NCI-H187 (cell line): ENCODE data around the gene ALDH1A3.

Experiments
- DNase-seq, 2 experiments: peaks; one replicate each; lab custom pipeline; 2025; lab: John Stamatoyannopoulos, UW

The ALDH1A3 gene

DNA sequence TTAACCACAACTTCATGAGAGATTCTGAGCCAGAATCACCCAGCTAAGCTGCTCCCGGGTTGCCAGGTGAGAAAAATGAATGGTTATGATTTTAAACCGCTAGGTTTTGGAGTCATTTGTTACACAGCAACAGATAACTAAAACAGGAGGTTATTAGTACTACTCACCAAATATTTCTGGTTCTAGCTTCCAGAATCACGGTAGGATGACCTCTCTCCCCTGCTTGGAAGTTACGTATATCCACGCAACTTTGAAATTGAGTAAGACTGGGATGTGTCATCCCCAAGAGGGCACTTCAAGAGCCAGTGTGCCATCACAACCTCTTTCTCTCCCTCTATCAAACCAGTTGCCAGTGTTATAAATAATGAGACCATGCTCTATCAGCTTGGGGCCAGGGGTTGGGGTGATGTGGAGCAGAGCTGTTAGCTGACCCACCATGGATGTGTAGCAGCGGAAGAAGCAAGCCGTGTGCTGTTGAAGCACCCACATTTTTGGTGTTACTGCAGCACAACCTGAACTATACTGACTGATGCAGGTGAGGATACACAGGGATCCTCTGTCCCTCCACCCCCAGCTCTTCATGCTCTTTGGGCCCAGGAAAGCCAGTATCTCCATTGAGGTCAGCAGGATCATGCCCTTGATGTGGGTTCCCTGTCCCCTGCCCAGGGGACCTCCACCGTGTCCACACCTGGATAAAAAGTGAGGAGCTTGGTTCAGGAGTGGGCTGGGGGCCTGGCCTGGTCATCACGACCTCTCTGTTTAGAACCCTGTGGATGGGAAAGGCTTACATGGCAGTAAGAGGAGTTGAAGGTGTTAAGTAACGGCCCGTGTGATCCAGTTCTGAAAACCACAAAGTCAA, 19.4 kb upstream of the ALDH1A3 start:
- DNase-seq: no peak

GRCh38 chr15:100860829-100861510, 18.7 kb upstream of the ALDH1A3 start:
- no peak for DNase-seq

GRCh38 chr15:100861511-100861991, 18.1 kb upstream of the ALDH1A3 start:
- DNase-seq: no peak

DNA sequence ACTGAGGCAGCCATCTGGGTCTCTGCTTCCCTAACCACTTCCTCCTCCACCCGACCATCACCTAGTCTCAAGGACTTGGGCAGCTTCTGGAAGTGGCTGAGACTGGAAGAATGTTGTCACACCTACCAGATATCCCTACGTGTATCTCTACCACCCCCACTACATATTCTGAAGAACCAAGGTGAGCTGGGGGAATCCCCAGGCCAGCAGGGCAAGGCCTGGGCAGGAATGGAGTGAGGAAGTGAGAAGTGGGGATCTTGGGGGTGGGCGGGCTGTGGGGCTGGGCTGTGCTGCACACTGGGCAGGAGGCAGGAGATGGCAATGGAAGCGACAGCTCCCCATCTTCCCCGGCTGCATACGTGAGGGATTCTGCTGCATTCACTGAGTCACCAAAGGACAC, 17.5 kb upstream of the ALDH1A3 start:
- DNase-seq: no peak

DNA sequence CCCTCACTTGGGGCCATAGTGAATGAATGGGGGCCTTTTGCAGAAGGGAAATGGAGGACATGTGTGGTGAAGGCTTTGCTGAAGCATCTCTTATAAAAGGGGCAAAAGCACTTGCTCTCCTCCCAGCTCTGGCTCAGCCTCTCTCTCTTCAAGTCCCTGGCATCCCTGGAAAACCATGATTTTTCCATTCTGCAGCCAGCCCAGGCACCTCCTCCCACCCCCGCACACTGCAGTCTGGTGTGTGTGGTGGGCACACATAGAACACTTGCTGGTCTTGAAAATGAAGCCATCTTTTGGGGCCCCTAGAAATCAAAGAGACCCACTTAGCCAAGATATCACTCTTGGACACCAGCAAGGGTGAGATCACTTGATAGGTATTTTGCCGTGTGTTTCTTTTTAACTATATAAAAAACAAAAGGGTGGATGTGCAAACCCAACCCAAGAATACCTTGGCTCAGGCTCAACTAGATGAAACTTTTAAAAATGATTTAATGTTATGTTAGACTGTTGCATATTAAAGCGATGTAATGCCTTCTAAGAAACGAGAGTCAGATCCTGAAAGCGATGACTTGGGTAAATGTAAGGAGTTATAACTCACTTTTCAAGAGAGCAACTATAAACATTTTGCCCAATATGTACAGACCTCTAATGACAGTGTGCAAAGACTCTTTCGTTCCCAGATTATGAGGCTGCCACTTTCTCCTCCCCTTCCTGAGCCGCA, 16.4 kb upstream of the ALDH1A3 start:
- DNase-seq: no peak

DNA sequence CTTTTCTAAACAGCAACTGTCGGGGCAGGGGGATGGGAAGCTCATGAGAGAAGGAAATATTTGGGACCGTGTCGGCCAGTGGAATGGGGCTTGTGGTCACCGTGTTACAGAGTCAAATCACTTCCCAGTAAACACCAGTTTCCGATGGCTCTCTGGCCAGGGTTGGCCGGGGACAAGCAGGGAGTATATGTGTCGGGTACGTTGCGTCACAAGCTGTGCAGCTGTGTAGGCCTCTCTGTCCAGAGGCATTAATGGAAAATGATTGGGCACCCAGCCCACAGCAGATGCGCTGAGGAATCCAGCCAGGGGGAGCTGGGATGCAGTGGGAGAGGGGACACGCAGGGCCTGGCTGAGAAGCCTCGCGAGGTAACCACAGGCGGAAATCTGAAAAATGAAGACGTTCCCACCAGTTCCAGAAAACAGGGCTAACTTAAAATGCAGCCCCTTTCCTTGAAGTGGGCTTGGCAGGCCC, 15.8 kb upstream of the ALDH1A3 start:
- DNase-seq: no peak

DNA sequence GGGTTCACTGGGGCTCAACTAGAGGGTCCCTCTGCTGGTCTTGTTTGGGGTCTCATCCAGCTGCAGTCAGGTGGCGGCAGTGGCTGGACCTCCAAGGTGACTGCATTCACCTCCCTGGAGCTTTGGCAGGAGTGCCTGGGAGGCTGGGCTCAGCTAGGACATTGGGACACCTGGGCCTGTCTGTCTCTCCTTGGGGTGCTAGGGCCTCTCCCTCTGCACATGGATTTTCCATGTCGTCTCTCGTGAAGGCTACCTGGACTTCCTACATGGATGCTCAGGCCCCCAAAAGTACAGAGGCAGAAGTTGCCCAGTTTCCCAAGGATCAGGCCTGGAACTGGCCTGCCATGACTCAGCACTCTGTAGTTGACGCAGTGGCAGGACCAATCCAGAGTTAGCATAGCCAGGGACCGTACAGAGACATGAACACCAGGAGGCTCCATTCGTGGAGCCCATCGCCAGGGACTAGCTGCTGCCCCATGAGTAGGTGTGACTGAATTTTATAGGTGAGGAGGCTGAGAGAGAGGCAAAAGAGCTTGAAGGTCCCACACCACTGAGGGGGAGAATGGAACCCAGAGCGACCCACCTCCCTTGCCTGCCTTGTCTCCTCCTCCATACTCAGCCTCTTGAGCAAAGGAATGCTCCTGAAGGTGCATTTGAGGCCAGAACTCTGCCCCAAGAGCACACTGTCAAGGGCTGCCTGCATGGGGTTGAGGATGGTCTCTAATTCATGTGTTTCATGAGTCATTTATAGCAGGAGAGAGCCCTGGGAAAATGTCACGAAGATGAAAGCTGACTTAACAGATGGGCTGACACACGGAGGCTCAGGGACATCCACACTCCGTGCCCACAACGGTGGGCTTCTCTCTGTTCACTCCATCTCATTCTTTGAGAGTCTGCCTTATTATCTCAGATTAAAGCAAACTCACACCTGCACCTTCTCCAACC, 13.0 kb upstream of the ALDH1A3 start:
- DNase-seq: no peak

DNA sequence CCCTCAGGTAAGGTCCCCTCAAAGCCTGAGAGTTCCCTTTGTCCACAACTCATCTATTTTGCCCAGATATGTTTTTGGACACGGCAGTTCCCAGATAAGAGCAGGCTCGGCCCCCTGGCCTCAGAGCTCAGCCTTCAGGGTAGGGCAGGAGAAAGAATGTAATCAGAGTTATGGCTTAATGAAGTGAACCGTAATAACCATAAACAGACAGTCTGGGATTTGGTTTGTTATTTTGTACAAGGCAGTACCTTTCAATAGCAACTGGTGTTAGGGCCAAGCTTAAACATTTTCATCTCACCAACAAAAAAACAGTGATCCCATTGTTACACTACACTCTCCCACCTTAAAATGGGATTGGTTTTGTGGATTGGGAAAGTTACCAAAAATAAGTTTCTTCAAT, 12.2 kb upstream of the ALDH1A3 start:
- no peak for DNase-seq

DNA sequence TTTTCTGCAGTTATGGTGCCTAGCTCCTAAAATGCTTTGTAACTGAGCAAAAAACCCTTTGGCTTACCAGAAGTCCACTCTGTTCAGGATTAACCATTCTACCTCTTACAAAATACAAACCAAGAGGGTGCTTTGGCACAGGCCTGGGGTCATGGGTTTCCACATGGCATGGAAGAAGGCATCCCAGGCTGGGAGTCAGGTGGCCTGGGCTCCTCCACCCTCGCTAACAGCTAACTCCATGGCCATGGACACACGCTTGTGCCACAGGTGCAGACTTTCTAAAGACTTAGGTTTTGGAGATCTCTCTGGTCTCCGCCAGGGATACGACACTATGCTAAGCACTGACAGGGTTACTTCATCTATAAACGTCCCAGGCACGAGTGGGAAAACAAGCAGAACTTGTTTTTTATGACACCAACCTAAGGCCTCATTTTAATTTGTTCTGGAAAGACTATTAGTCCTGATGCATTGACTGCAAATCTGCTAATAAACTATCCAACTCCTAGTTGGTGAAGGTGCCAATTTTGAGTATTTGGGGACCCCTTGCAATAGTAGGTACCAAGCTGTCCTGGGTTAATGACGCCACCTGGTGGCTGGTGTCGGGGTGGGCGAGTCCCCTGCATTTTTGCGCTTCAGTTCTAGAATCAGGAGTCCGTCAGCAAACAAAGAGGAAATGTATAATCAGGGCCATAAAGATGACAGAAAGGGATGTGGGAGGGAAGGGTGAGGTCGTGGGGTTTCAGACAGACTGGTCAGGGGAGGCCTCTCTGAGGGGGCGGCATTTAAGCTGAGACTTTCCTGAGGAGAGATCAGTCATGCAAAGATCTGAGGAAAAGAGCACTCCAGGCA, 10.3 kb upstream of the ALDH1A3 start:
- DNase-seq: no peak

DNA sequence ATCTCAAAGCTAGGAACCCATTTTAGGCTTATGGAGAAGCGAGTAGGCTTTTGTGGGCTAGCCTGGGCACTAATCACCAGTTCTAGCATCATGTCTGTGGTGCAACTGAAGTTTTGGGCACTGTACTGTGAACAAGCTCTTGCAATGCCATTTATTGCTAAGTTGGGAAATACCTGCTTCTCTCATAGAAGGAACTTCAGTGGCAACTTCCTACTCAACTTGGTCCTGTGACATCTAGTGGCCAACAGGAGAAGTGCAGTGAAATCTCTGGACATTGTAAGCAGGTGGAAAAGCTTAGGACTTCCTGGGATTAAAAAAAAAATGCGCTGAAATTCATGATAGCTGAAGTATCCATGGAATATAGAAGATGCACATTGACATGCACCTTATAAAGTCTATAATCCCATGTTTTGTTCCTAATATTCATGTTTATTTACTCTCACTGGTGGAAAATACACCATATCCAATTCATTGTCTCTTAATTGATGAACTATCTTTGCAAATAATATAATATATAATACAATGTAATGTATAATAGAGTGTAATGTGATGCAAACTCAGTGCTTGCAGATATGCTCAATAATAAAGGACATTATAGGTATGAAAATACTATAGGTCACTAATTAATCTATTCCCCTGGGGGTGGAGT, 6.5 kb upstream of the ALDH1A3 start:
- peak; percentile 28 to 67 for DNase-seq

DNA sequence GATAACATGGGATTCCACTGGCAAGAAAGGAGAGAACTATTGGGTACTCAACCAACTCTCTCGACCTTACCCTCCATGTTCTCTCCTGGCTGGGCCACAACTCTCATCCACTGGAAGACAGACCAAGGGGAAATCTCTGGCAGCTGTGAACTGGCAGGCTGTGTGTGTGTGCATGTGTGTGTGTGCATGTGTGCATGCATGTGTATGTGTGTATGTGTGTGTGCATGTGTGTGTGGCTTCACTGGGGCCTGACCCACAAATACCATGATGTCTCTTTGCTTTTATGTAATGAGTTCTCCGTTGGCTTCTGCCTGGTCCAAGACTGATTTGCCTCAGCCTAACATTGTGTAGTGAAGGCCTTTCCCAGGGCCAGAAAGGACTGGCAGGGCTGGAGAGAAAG, 4.1 kb upstream of the ALDH1A3 start:
- DNase-seq: no peak

DNA sequence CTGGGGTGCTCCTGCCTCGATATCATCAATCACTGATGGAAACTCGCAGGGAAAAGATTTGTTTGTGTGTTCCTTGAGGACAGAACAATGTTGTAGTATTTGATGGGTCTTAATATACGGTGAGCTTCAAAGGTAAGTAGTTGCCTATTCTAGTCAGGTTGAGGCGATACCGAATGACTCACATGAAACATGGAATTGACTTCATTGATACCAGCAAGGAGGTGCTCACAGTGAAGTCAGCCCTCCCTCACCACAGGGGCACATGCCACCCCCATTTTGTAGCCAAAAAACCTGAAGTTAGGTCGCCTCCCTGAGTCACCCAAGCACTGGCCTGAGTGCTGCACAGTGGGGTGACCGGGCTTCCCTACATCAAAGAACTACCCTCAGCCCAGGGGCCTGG, 3.7 kb upstream of the ALDH1A3 start:
- no peak for DNase-seq

GRCh38 chr15:100877551-100877950, 2.1 kb upstream of the ALDH1A3 start:
- peak; percentile 34 to 66 for DNase-seq

DNA sequence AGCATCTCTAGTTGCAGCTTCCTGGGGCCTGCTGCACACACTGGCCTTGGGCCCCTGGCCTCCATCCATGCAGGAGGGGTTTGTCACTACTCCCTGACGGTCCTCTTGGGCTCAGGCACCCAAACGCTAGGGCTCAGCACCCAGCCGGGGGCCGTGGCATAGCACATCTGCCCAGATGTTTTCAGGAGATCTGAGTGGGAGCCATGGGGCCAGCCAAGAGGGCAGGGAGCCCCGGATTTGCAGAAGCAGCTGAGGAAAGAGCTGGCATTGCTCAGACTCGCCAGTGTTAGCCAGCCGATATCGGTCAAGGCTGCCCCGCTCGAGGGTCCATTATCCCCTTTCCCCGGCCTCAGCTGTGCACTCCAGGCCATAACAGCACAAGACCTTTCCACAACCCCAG, 1.5 kb upstream of the ALDH1A3 start:
- DNase-seq: no peak

DNA sequence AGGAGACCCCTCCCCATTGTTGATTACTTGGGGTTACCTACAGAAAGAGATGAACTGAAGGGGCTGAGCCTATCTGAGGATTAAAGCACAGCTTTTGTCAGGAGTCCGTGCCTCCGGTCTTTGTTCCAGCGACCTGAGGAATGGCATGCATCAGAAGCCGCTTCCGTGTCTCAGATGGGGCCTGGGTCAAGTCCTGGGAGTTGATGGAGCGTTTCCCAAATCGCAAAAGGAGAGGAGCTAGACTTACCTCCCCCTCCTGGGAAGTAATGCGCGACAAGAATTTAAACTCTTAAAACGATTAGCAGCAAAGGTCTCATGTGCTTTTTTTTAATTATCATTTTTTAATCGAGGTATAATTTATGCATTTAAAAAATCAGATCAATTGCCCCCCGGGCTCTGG, 983 bp upstream of the ALDH1A3 start:
- no peak for DNase-seq

DNA sequence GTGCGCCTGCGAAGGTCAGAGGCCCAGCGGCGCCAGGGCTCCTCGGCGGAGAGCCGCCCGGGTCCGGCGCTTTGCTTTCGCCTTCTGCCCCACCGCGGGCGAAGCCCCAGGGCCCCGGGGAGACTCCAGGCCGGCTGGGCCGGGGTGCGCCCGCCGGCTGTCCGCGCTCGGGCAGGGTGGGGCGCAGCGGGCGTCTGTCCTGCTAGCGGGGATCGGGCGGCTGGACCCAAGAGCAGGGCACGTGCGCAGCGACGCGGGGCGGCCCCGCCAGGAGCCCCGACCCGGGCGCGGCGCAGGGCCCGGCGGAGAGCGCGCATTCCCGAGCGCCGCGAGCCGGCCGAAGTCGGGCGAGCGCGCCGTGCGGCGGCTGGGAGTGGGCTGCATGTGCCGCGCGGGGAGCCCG, 569 bp upstream of the ALDH1A3 start:
- no peak for DNase-seq

DNA sequence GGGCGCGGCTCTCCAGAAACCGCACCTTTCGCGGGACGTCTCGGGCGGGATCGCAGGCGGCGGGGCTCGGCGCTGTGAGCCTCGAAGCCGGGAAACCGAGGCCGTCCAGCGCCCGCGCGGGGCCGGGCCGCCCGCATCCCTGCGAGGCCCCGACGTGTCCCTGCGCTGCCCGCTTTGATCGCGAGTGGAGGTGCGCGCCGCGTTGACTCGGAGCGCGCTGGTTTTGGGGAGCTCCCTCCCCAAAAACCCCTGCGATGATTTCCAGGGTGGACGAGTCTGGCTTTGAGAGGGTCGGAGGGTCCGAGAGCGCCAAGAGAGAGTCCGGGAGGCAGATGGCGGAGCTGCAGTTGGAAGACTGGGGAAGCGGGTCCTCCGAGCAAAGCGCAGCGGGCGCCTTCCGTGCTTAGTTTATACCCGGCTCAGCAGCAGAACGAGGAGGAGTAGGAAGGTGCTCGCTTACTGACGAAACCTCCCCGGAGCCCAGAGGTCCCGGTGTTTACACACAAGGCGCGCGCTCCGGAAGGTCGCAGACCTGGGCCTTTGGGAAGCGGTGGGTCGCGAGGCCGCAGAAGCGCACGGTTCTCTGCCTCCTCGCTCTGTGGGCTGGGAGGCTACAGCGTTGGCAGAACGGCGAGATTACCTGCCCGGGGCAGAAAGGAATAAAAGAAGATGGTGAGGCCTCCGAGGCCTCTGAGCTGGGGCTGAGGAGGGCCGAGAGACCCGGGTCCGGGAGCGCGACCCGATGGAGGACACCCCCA, 687 bp downstream of the ALDH1A3 start:
- no peak for DNase-seq

DNA sequence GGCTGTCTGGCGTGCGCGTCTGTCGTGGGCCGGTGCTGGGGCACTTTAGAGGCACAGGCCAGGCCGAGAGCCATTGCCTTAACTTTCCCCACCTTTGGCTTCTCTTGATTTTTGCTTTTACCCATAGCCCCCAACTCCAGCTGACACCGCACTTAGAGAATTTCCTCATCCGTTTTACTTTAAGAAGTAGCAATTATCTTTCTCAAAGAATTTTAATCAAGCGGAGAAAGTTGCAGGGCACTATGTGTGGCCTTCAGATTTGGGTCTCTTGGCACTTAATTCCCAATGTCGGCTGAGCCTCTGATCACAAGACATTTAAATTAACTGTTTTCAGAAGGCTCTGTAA, 1.2 kb downstream of the ALDH1A3 start:
- DNase-seq: no peak

- no peak for DNase-seq
Measured at GRCh38 chr15:100881573-100882336, 2.1 kb downstream of the ALDH1A3 start.
